Measurements from ENCODE around the gene PTX3.

PTX3 gene

GRCh38 chr3:157479464-157480243 lies 43.0 kb downstream of the PTX3 start:
- no peak for DNase-seq

GRCh38 chr3:157487339-157487738 lies 50.7 kb downstream of the PTX3 start:
- DNase-seq = no peak

GRCh38 chr3:157488144-157488543 lies 51.5 kb downstream of the PTX3 start:
- DNase-seq = no peak

- DNase-seq = peak; percentile 76
Observed at GRCh38 chr3:157491136-157491535, 54.5 kb downstream of the PTX3 start.

All from NCI-H345 (cell line).